Measurements from ENCODE around the gene NAGK.

DNA sequence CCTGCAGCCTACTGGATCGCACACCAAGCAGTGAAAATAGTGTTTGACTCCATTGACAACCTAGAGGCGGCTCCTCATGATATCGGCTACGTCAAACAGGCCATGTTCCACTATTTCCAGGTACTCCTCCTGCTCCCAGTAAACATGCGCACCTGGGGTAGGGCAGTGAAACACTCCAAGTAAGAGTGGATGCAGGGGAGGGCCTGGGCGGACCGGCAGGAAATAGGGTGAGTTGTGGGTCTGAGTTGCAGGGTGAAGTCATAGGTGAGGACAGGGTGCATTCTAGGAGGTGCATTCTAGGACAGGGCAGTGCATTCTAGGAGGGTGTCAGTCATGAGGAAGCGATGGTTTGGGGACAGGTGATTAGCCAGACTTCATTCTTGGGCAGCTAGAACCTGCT is 5.0 kb downstream of the NAGK start:
- TF ChIP-seq, protein P1, sequence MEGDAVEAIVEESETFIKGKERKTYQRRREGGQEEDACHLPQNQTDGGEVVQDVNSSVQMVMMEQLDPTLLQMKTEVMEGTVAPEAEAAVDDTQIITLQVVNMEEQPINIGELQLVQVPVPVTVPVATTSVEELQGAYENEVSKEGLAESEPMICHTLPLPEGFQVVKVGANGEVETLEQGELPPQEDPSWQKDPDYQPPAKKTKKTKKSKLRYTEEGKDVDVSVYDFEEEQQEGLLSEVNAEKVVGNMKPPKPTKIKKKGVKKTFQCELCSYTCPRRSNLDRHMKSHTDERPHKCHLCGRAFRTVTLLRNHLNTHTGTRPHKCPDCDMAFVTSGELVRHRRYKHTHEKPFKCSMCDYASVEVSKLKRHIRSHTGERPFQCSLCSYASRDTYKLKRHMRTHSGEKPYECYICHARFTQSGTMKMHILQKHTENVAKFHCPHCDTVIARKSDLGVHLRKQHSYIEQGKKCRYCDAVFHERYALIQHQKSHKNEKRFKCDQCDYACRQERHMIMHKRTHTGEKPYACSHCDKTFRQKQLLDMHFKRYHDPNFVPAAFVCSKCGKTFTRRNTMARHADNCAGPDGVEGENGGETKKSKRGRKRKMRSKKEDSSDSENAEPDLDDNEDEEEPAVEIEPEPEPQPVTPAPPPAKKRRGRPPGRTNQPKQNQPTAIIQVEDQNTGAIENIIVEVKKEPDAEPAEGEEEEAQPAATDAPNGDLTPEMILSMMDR (conservative IDR thresholded peaks at IDR 0.05 in 1 of 2, IDR thresholded peaks at IDR 0.05 in 1 of 2; ENCODE audit: low read depth in 1 of 2, low read length in 2 of 2), result no peak
- TF ChIP-seq EZH2 (IDR thresholded peaks at IDR 0.05; ENCODE audit: low read length, missing control alignments), result no peak

All from fibroblast of lung (primary cell).